A549 (cell line): ENCODE results near the gene ATOSB. TPM values are rescaled to one million over a fixed set of nuclear protein-coding genes. Genes with fewer than 3 reads are reported as not detected.

Experiments
- ATAC-seq, 2 experiments: fragments of 200-7000 bp in 1 of 2; fragments of >200 bp in 1 of 2; cut with Nextera tagmentation in 1 of 2; cut with Tn5 transposase in 1 of 2; 3 replicates each; pipeline versions ENCODE4 v1.8.0 to v1.9.1; 2018 to 2020; ENCODE audit warnings: mild to moderate bottlenecking in 1 of 2, moderate library complexity in 1 of 2
- CTCF ChIA-PET: fragments of 300-600 bp; sonication (Branson Sonifier 250); formaldehyde crosslinking; extraction: SDS; loops from one replicate; lab custom pipeline; 2021; ENCODE audit warnings: antibody characterized with exemption, inconsistent platforms; lab: Yijun Ruan, JAX
- POLR2A ChIA-PET: fragments of 350-600 bp; formaldehyde crosslinking; extraction: SDS; loops from one replicate; lab custom pipeline; 2021; ENCODE audit warnings: antibody characterized with exemption, inconsistent platforms; lab: Yijun Ruan, JAX
- DNase-seq, 2 experiments: peaks; one replicate each; pipeline versions ENCODE4 v3.0.0 to v3.0.0-alpha.2; 2011 to 2016; ENCODE audit warnings: low read depth in 1 of 2, low spot score in 1 of 2
- FAIRE-seq: peaks from 2 replicates; lab custom pipeline; 2011; peaks lifted over from hg19 to GRCh38; lab: Jason Lieb, UNC
- H3K27ac ChIP-seq, 2 experiments: fragments of >200 bp; sonication (Bioruptor Twin); formaldehyde crosslinking; 3 replicates each; pipeline ENCODE4 v1.5.1; 2016 to 2017
- H3K4me1 ChIP-seq: fragments of >200 bp; sonication (Bioruptor Twin); formaldehyde crosslinking; 3 replicates; pipeline ENCODE4 v1.6.1; 2016
- H3K4me2 ChIP-seq: fragments of >200 bp; sonication (Bioruptor Twin); formaldehyde crosslinking; 3 replicates; pipeline ENCODE4 v1.6.1; 2016
- H3K4me3 ChIP-seq: fragments of >200 bp; sonication (Bioruptor Twin); formaldehyde crosslinking; 3 replicates; pipeline ENCODE4 v1.5.1; 2016
- H3K9me3 ChIP-seq: fragments of >200 bp; sonication (Bioruptor Twin); formaldehyde crosslinking; 3 replicates; pipeline ENCODE4 v1.6.1; 2016
- ATOH8 ChIP-seq: fragments of 250-450 bp; sonication (Bioruptor Pico); IDR thresholded peaks from 2 replicates; pipeline ENCODE4 v1.5.0; 2020; ENCODE audit warnings: low read depth, mild to moderate bottlenecking, moderate library complexity
- BCL3 ChIP-seq: fragments of >200 bp; sonication (Bioruptor Twin); formaldehyde crosslinking; IDR thresholded peaks from 3 replicates; pipeline ENCODE4 v1.6.1; 2016
- BHLHE40 ChIP-seq: IDR thresholded peaks from 2 replicates; pipeline ENCODE4 v1.6.1; 2012; ENCODE audit warnings: low read depth, low read length, inconsistent platforms
- CBX8 ChIP-seq: fragments of 200-600 bp; sonication (generic); IDR thresholded peaks from 2 replicates; pipeline ENCODE4 v1.6.1; 2016
- EHMT2 ChIP-seq: fragments of 200-600 bp; sonication (generic); IDR thresholded peaks from 2 replicates; pipeline ENCODE4 v1.6.1; 2016; ENCODE audit warnings: antibody characterized with exemption, low read depth, mild to moderate bottlenecking, moderate library complexity
- FOSL2 ChIP-seq, 2 experiments: fragments of 450-650 bp in 1 of 2; fragments of >200 bp in 1 of 2; sonication (Bioruptor Twin) in 1 of 2; formaldehyde crosslinking; IDR thresholded peaks; 2 replicates each; pipeline versions ENCODE4 v1.5.0 to v1.6.1; 2016 to 2020; ENCODE audit warnings: mild to moderate bottlenecking in 1 of 2, moderate library complexity in 1 of 2
- FOXS1 ChIP-seq: fragments of 250-450 bp; sonication (Bioruptor Pico); IDR thresholded peaks from 2 replicates; pipeline ENCODE4 v1.5.0; 2020; ENCODE audit warnings: mild to moderate bottlenecking, moderate library complexity
- HOXA7 ChIP-seq: fragments of 250-450 bp; sonication (Bioruptor Pico); IDR thresholded peaks from 2 replicates; pipeline ENCODE4 v1.5.0; 2020; ENCODE audit warnings: mild to moderate bottlenecking, moderate library complexity
- KDM1A ChIP-seq: fragments of 200-600 bp; sonication (generic); IDR thresholded peaks from 2 replicates; pipeline ENCODE4 v1.6.1; 2016; ENCODE audit warnings: low read depth, mild to moderate bottlenecking
- MAX ChIP-seq: IDR thresholded peaks from 2 replicates; pipeline ENCODE4 v1.6.1; 2012
- MAZ ChIP-seq: fragments of 150-350 bp; IDR thresholded peaks from 2 replicates; pipeline ENCODE4 v1.6.1; 2014; ENCODE audit warnings: antibody characterized with exemption, low read depth, low read length, borderline replicate concordance
- MYC ChIP-seq: IDR thresholded peaks from 2 replicates; pipeline ENCODE4 v1.6.1; 2012; ENCODE audit warnings: mild to moderate bottlenecking, inconsistent platforms, low read length, improper control_type of control experiment, borderline replicate concordance
- NPAS2 ChIP-seq: fragments of 250-450 bp; sonication (Bioruptor Pico); IDR thresholded peaks from 2 replicates; pipeline ENCODE4 v1.8.0; 2022; ENCODE audit warnings: mild to moderate bottlenecking, moderate library complexity, borderline replicate concordance
- NR3C1 ChIP-seq: fragments of >200 bp; sonication (Bioruptor Twin); formaldehyde crosslinking; IDR thresholded peaks from 3 replicates; pipeline ENCODE4 v1.6.1; 2017
- RFX5 ChIP-seq: fragments of 450-650 bp; IDR thresholded peaks from 2 replicates; pipeline ENCODE4 v1.7.1; 2014; ENCODE audit warnings: antibody characterized with exemption, mild to moderate bottlenecking, moderate library complexity
- TFCP2L1 ChIP-seq: fragments of 250-450 bp; sonication (Bioruptor Pico); IDR thresholded peaks from 2 replicates; pipeline ENCODE4 v1.5.0; 2021; ENCODE audit warnings: mild to moderate bottlenecking
- ZFP36 ChIP-seq: fragments of 450-650 bp; IDR thresholded peaks from 2 replicates; pipeline ENCODE4 v1.6.1; 2014; ENCODE audit warnings: borderline replicate concordance; ENCODE audit not compliant: partially characterized antibody
- WGBS: methylation state at CpG from one replicate; pipeline ENCODE4 v1.1.6; 2017; ENCODE audit errors: missing lambda C conversion rate; 5-methylcytosine and 5-hydroxymethylcytosine counted together
- polyA plus RNA-seq, 4 experiments: library from polyadenylated mRNA; depleted of rRNA in 3 of 4; stranded (reverse); fragments of >200 nt; fragmentation: RNase III in 1 of 4; extraction: RNeasy Plus Mini Kit Qiagen cat#74134 plus additional on column Dnase treatment in 1 of 4; gene quantifications; 2 replicates in 3 of 4; 3 replicates in 1 of 4; pipeline ENCODE4 v1.2.3, GENCODE V29; 2011 to 2017

ATOSB gene
- polyA plus RNA-seq, 2 of the 4 experiments (the other 2 are of a cell fraction), result 11.8 to 14.0 TPM

- TF ChIP-seq BCL3 (no peak), KDM1A (no peak), MAX (no peak; the same call in 1 of the 2 replicates), MYC (0 out of 2 replicates have a peak, but pooled peaks have one; percentile 29), MAZ (no peak)
These were observed 4.4 kb downstream of the ATOSB start (continued) for GRCh38 chr9:35111001-35111933.

- H3K4me1 ChIP-seq, result peaks cover 47% of the 10 kb centered on the region
- H3K9me3 ChIP-seq, result no peaks in the 10 kb centered on the region
- TF ChIP-seq FOXS1 (CRISPR knock-in tag), result no peak
- no peak for TF ChIP-seq FOSL2 (IDR thresholded peaks at IDR 0.05)
- TF ChIP-seq FOSL2 (CRISPR knock-in tag; IDR thresholded peaks at IDR 0.05), result peak; percentile 27; the same call in 1 of the 2 replicates
- TF ChIP-seq ZFP36, result no peak
- TF ChIP-seq MAZ, result no peak
- peak overlapping the region; percentile 68; the same call in 2 of the 3 replicates for H3K4me3 ChIP-seq
- DNase-seq, result peak in 1 of 2 experiments; percentile 39
- no peak for FAIRE-seq
- ChIA-PET CTCF (interaction anchor here (0.9 to 15.8 kb wide), 3 partner anchors 15 to 408 kb away, joined by 3 to 110 read pairs (median 3); partner anchors contain the start of genes PIGO and VCP), POLR2A (interaction anchor here (1.5 to 3.2 kb wide), 4 partner anchors 7 to 38 kb away, joined by 7 to 28 read pairs (median 10); partner anchors contain the start of genes FANCG, PIGO, STOML2 and VCP)
- 0 out of 6 replicates have a peak, but pooled peaks of 1 of the 2 experiments have one; percentile 3 for ATAC-seq
- H3K4me2 ChIP-seq, result peak overlapping the region; percentile 84
- peak overlapping the region; percentile 80 to 91; a peak in 4 of 6 replicates for H3K27ac ChIP-seq
- WGBS, result 65% methylated on average over 2 of the region's 3 CpGs
These were observed 5.3 kb downstream of the ATOSB start for GRCh38 chr9:35110327-35110761.

- CTCF ChIA-PET, result interaction anchor here (0.7 to 15.8 kb wide), 2 partner anchors 13 to 367 kb away, joined by 4 to 110 read pairs; partner anchors contain the start of gene PIGO
- FAIRE-seq (no peak), DNase-seq (no peak)
These were observed 6.6 kb downstream of the ATOSB start for GRCh38 chr9:35108946-35109575.

More at GRCh38 chr9:35108946-35109575, 6.6 kb downstream of the ATOSB start:
- Histone ChIP-seq H3K4me3 (no peak overlapping the region), H3K9me3 (no peaks in the 10 kb centered on the region), H3K27ac (no peak overlapping the region), H3K4me1 (peaks cover 34% of the 10 kb centered on the region), H3K4me2 (no peak overlapping the region)
- no peak for ATAC-seq
- no peak for TF ChIP-seq NPAS2 (CRISPR knock-in tag)
- no peak for TF ChIP-seq NR3C1
- no peak for TF ChIP-seq BHLHE40
- TF ChIP-seq EHMT2, result no peak
- no peak for TF ChIP-seq ATOH8
- no peak for TF ChIP-seq CBX8
- TF ChIP-seq FOXS1 (CRISPR knock-in tag), result no peak
- no peak for TF ChIP-seq TFCP2L1
- no peak for TF ChIP-seq RFX5
- TF ChIP-seq MYC, result no peak
- no peak for TF ChIP-seq HOXA7 (CRISPR knock-in tag)
- POLR2A ChIA-PET, result interaction anchor here (1.1 kb wide), 1 partner anchor 12 kb away, joined by 3 read pairs; no protein-coding TSS in a partner anchor
- WGBS, result 71% methylated on average over 7 of the region's 8 CpGs
